ENCODE data around the gene SLC51B.
"Not testable (repeated sequence)": the region's sequence is repeated elsewhere in the genome, so short reads cannot be mapped to it uniquely, and the experiment has no call there.

Gene SLC51B

GRCh38 chr15:65044724-65045481, at the start of gene SLC51B:
Gene SLC51B, plus strand, starts transcription at chr15:65045387. Its CDS starts 4,618 bp downstream, at chr15:65050005.
- no peak for DNase-seq

GRCh38 chr15:64997066-64997465, 48.1 kb upstream of the SLC51B start:
- DNase-seq = no peak

- no peak for DNase-seq
Observed at GRCh38 chr15:64997745-64998375, 47.3 kb upstream of the SLC51B start.

- no peak for DNase-seq
Observed at GRCh38 chr15:65004993-65005392, 40.2 kb upstream of the SLC51B start.

GRCh38 chr15:65006876-65007275, 38.3 kb upstream of the SLC51B start:
- no peak for DNase-seq

- DNase-seq = no peak
Observed at GRCh38 chr15:65008983-65009382, 36.2 kb upstream of the SLC51B start.

GRCh38 chr15:65011198-65011597, 34.0 kb upstream of the SLC51B start:
- DNase-seq = not testable (repeated sequence)

- no peak for DNase-seq
Observed at GRCh38 chr15:65020419-65020818, 24.8 kb upstream of the SLC51B start.

- DNase-seq = no peak
Observed at GRCh38 chr15:65021488-65021887, 23.7 kb upstream of the SLC51B start.

GRCh38 chr15:65026756-65027155, 18.4 kb upstream of the SLC51B start:
- no peak for DNase-seq

GRCh38 chr15:65027593-65027992, 17.6 kb upstream of the SLC51B start:
- no peak for DNase-seq

GRCh38 chr15:65028338-65028737, 16.8 kb upstream of the SLC51B start:
- no peak for DNase-seq

GRCh38 chr15:65028921-65029735, 16.1 kb upstream of the SLC51B start, which contains the start of gene MTFMT:
Gene MTFMT, minus strand, starts transcription at chr15:65029639. Its CDS starts 26 bp downstream, at chr15:65029613.
- peak; percentile 43 to 94 (median 83) for DNase-seq

GRCh38 chr15:65029736-65030208, 15.4 kb upstream of the SLC51B start:
- DNase-seq = no peak

GRCh38 chr15:65032801-65033537, 12.2 kb upstream of the SLC51B start:
- peak in 18 of 58 donors; percentile 7 to 40 (median 20) for DNase-seq

- DNase-seq = peak in 3 of 58 donors; percentile 11 to 53 (median 19)
Observed at GRCh38 chr15:65033659-65034269, 11.4 kb upstream of the SLC51B start.

GRCh38 chr15:65034719-65035118, 10.5 kb upstream of the SLC51B start:
- DNase-seq = no peak

- DNase-seq = no peak
Observed at GRCh38 chr15:65037309-65037708, 7.9 kb upstream of the SLC51B start.

GRCh38 chr15:65038428-65038827, 6.8 kb upstream of the SLC51B start:
- no peak for DNase-seq

- no peak for DNase-seq
Observed at GRCh38 chr15:65038836-65039235, 6.4 kb upstream of the SLC51B start.

- no peak for DNase-seq
Observed at GRCh38 chr15:65040461-65040860, 4.7 kb upstream of the SLC51B start.

All from anterior cingulate cortex (tissue), 58 donors.